K562 (cell line): ENCODE data around the gene BRSK1. TPM values are rescaled to one million over a fixed set of nuclear protein-coding genes. Genes with fewer than 3 reads are reported as not detected.

ENCODE experiments used
- ATAC-seq: fragments of 200-7000 bp; cut with Tn5 transposase; 3 replicates; pipeline ENCODE4 v1.9.1; 2020; ENCODE audit warnings: moderate library complexity
- BruUV-seq: library from RNA; stranded (reverse); fragments of 400-500 nt; replicated peaks from 2 replicates; lab custom pipeline; 2021; lab: Mats Ljungman, UMichigan
- CTCF ChIA-PET: fragments of 300-600 bp; formaldehyde crosslinking; extraction: SDS; loops from one replicate; lab custom pipeline; 2021; ENCODE audit warnings: low intra/inter-chr PET ratio; lab: Yijun Ruan, JAX
- POLR2A ChIA-PET: fragments of 300-600, 350-650 bp; sonication (Branson Sonifier 250); formaldehyde crosslinking; extraction: SDS; loops from one replicate; lab custom pipeline; 2021; ENCODE audit warnings: antibody characterized with exemption, inconsistent platforms; lab: Yijun Ruan, JAX
- DNase-seq, 4 experiments: peaks; one replicate each; pipeline versions ENCODE4 v3.0.0 to v3.0.0-alpha.2; 2011 to 2018; ENCODE audit warnings: low spot score in 3 of 4, mixed read lengths in 3 of 4; ENCODE audit errors: extremely low read depth in 1 of 4
- FAIRE-seq: peaks from 2 replicates; lab custom pipeline; 2011; peaks lifted over from hg19 to GRCh38; lab: Jason Lieb, UNC
- H2AFZ ChIP-seq: 2 replicates; pipeline ENCODE4 v1.6.0; 2011; ENCODE audit warnings: low read depth, low read length, control low read depth, inconsistent platforms
- H3K27ac ChIP-seq: fragments of 200-600 bp; 3 replicates; pipeline ENCODE4 v1.8.0; 2011; ENCODE audit warnings: low read depth, mild to moderate bottlenecking, control low read depth, inconsistent platforms, low read length, moderate library complexity, mixed read lengths; ENCODE audit errors: extremely low read depth
- H3K27me3 ChIP-seq, 2 experiments: fragments of 300-600 bp in 1 of 2; 2 replicates in 1 of 2; 3 replicates in 1 of 2; pipeline versions ENCODE4 v1.6.0 to v1.8.0; 2011; ENCODE audit warnings: inconsistent platforms in 2 of 2, low read length in 2 of 2, mild to moderate bottlenecking in 1 of 2, mixed read lengths in 1 of 2, moderate library complexity in 1 of 2; ENCODE audit not compliant: control insufficient read depth in 2 of 2, insufficient read depth in 2 of 2
- H3K36me3 ChIP-seq: fragments of 300-600 bp; 3 replicates; pipeline ENCODE4 v1.8.0; 2011; ENCODE audit warnings: mild to moderate bottlenecking, low read length, inconsistent platforms; ENCODE audit not compliant: control insufficient read depth, insufficient read depth
- H3K4me1 ChIP-seq, 2 experiments: fragments of 200-600 bp in 1 of 2; replicated peaks in 1 of 2; 2 replicates in 1 of 2; 3 replicates in 1 of 2; pipeline versions ENCODE4 v1.5.1 to v1.8.0; 2011; ENCODE audit warnings: inconsistent platforms in 2 of 2, low read length in 2 of 2, mild to moderate bottlenecking in 1 of 2, mixed read lengths in 1 of 2, moderate library complexity in 1 of 2; ENCODE audit not compliant: control insufficient read depth in 2 of 2, insufficient read depth in 2 of 2
- H3K4me2 ChIP-seq: 2 replicates; pipeline ENCODE4 v1.6.1; 2011; ENCODE audit warnings: low read length, control low read depth, inconsistent platforms, mixed read lengths; ENCODE audit not compliant: insufficient read depth
- H3K4me3 ChIP-seq: fragments of 200-600 bp; sonication (generic), shearing (Covaris generic); 2 replicates; pipeline ENCODE4 v1.5.1; 2016; ENCODE audit warnings: control low read depth, inconsistent platforms
- H3K79me2 ChIP-seq: fragments of 200-600 bp; 3 replicates; pipeline ENCODE4 v1.8.0; 2011; ENCODE audit warnings: low read length, inconsistent platforms; ENCODE audit not compliant: control insufficient read depth, insufficient read depth
- H3K9ac ChIP-seq, 2 experiments: 2 replicates each; pipeline versions ENCODE4 v1.6.0 to v1.6.1; 2011; ENCODE audit warnings: low read depth in 2 of 2, low read length in 2 of 2, control low read depth in 1 of 2, inconsistent platforms in 1 of 2, mild to moderate bottlenecking in 1 of 2, mixed read lengths in 1 of 2; ENCODE audit not compliant: insufficient read depth in 1 of 2
- H3K9me1 ChIP-seq: one replicate; pipeline ENCODE4 v1.6.0; 2011; ENCODE audit warnings: inconsistent platforms, mild to moderate bottlenecking, low read length, moderate library complexity; ENCODE audit not compliant: control insufficient read depth, insufficient read depth
- H3K9me3 ChIP-seq: replicated peaks from 2 replicates; pipeline ENCODE4 v1.5.1; 2011; ENCODE audit warnings: low read depth, low read length, inconsistent platforms; ENCODE audit not compliant: control insufficient read depth, insufficient read depth
- H4K20me1 ChIP-seq: replicated peaks from 2 replicates; pipeline ENCODE4 v1.6.1; 2011; ENCODE audit warnings: low read length, inconsistent platforms, mixed read lengths; ENCODE audit not compliant: control insufficient read depth, insufficient read depth
- CHD1 ChIP-seq: fragments of 200-600 bp; sonication (generic); IDR thresholded peaks from one replicate; pipeline ENCODE4 v1.6.1; 2012; ENCODE audit warnings: mild to moderate bottlenecking, moderate library complexity, low read length, inconsistent platforms
- FOXJ2 ChIP-seq: fragments of 200-800 bp; sonication (Bioruptor generic); IDR thresholded peaks from 2 replicates; pipeline ENCODE4 v1.6.1; 2016; ENCODE audit warnings: missing genetic modification characterization, missing compliant biosample characterization
- ILK ChIP-seq: fragments of 450-650 bp; IDR thresholded peaks from 2 replicates; pipeline ENCODE4 v1.6.1; 2016; ENCODE audit warnings: missing genetic modification characterization, low read depth, mild to moderate bottlenecking, missing compliant biosample characterization, moderate library complexity, borderline replicate concordance
- RB1 ChIP-seq: fragments of 450-650 bp; IDR thresholded peaks from 2 replicates; pipeline ENCODE4 v1.6.1; 2017; ENCODE audit warnings: low read depth, mild to moderate bottlenecking
- SAFB ChIP-seq: fragments of 200-400 bp; formaldehyde crosslinking; IDR thresholded peaks from 2 replicates; pipeline ENCODE4 v1.6.1; 2017; ENCODE audit warnings: low read depth, low read length, borderline replicate concordance
- SAP30 ChIP-seq: fragments of 200-600 bp; sonication (generic); IDR thresholded peaks from 2 replicates; pipeline ENCODE4 v1.6.1; 2012; ENCODE audit warnings: borderline replicate concordance, low read depth, mild to moderate bottlenecking, moderate library complexity, low read length, control low read depth, inconsistent platforms; ENCODE audit not compliant: insufficient read depth, poor library complexity, severe bottlenecking
- TGIF2 ChIP-seq: sonication (generic); formaldehyde crosslinking; IDR thresholded peaks from 2 replicates; pipeline ENCODE4 v1.8.1; 2022; ENCODE audit warnings: mild to moderate bottlenecking, missing genetic modification reagents, moderate library complexity
- TRIM24 ChIP-seq, 2 experiments: fragments of 450-650 bp; IDR thresholded peaks; 2 replicates each; pipeline ENCODE4 v1.6.1; 2016
- ZBTB17 ChIP-seq: fragments of 450-650 bp; formaldehyde crosslinking; IDR thresholded peaks from 2 replicates; pipeline ENCODE4 v1.4.0; 2020; ENCODE audit warnings: mild to moderate bottlenecking
- ZKSCAN3 ChIP-seq: fragments of 250-450 bp; sonication (Bioruptor Pico); IDR thresholded peaks from 2 replicates; pipeline ENCODE4 v1.4.0; 2020
- ZNF316 ChIP-seq: fragments of 450-650 bp; IDR thresholded peaks from 2 replicates; pipeline ENCODE4 v1.6.1; 2016
- WGBS: fragments of 100-300 bp; shearing (Covaris generic); methylation state at CpG from one replicate; pipeline ENCODE4 v1.1.6; 2016; ENCODE audit warnings: low coverage, mixed read lengths; ENCODE audit not compliant: insufficient coverage; ENCODE audit errors: missing lambda C conversion rate; 5-methylcytosine and 5-hydroxymethylcytosine counted together
- in situ Hi-C: fragments of 300-500 bp; cut with MboI; formaldehyde crosslinking; loops from 4 replicates; pipeline ENCODE4 v1.15.0; 2018; ENCODE audit warnings: inconsistent platforms, mixed read lengths
- intact Hi-C: fragments of 100-400 bp; cut with micrococcal nuclease; formaldehyde crosslinking; loops from 2 replicates; pipeline ENCODE4 v1.14.2; 2022
- polyA plus RNA-seq, 8 experiments: library from polyadenylated mRNA; depleted of rRNA in 4 of 8; stranded (reverse) in 5 of 8; unstranded in 3 of 8; fragments of >200 nt; fragmentation: Nextera tagmentation in 2 of 8; fragmentation: Illumina TruSeq in 1 of 8; extraction: Ambion mirVana in 2 of 8; extraction: Trizol in 1 of 8; gene quantifications; 2 replicates each; pipeline versions ENCODE4 v1.2.1 to v1.2.3, GENCODE V29; 2011 to 2014; ENCODE audit warnings: inconsistent platforms in 1 of 8, missing spikeins in 1 of 8
- total RNA-seq, 7 experiments: library from RNA; depleted of rRNA in 6 of 7; stranded (reverse); fragments of >200 nt in 6 of 7; fragmentation: Illumina TruSeq in 2 of 7; extraction: Trizol in 2 of 7; gene quantifications; 2 replicates each; pipeline versions ENCODE4 v1.2.1 to v1.2.3, GENCODE V29; 2011 to 2021; ENCODE audit warnings: low replicate concordance in 1 of 7
- TF ChIP-seq, protein P1 (sequence below): sonication (generic); formaldehyde crosslinking; IDR thresholded peaks from 2 replicates; pipeline ENCODE4 v1.4.0; 2020; ENCODE audit warnings: mild to moderate bottlenecking, missing genetic modification reagents
- TF ChIP-seq, protein P2 (sequence below), 2 experiments: fragments of 450-650 bp in 1 of 2; IDR thresholded peaks; 2 replicates each; pipeline ENCODE4 v1.6.1; 2011 to 2017; ENCODE audit warnings: low read depth in 2 of 2, antibody characterized with exemption in 1 of 2, borderline replicate concordance in 1 of 2, low read length in 1 of 2, mild to moderate bottlenecking in 1 of 2, mixed read lengths in 1 of 2; ENCODE audit not compliant: control insufficient read depth in 1 of 2

Gene BRSK1
- total and polyA plus RNA-seq, 9 of the 15 experiments (the other 6 are each of a cell fraction or from before 2014, with no cell fraction given): 1.7 to 9.3 (median 3.8) TPM; not detected in 2

DNA sequence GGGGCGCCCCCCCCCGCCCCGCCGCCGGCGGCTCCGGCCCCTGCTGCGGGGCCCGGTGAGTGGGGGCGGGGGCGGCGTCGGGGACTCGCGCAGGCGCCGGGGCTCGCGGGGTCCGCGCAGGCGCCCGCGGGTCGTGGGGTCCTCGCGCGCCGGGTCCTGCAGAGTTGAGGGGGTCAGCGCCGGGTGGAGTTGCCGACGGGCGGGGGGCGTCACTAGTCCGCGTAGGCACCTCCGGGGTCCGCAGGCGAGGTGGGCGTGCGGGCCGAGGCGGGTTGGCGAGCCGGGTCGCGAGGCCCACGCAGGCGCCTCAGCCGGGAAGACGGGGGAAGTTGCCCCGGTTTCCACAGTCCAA is 25.3 kb upstream of the BRSK1 start:
- DNase-seq: peak; percentile 51 to 83 (median 77)
- Histone ChIP-seq H3K36me3 (peaks cover 37% of the 10 kb centered on the region), H3K4me1 (peaks cover 34 to 53% of the 10 kb centered on the region in 2 experiments; a peak in 4 of 5 replicates), H3K79me2 (peaks cover 54% of the 10 kb centered on the region), H3K4me3 (peak overlapping the region; percentile 94), H3K9me3 (no peaks in the 10 kb centered on the region), H3K27ac (peak overlapping the region; percentile 97), H2AFZ (peak overlapping the region; percentile 92), H3K9ac (peak overlapping the region; percentile 94 to 99), H3K9me1 (peaks cover 9% of the 10 kb centered on the region), H3K27me3 (no peaks in the 10 kb centered on the region), H3K4me2 (peak overlapping the region; percentile 96), H4K20me1 (peaks cover 46% of the 10 kb centered on the region)
- POLR2A ChIA-PET: interaction anchor here (0.6 to 3.4 kb wide), 16 partner anchors 7 to 203 kb away, joined by 3 to 34 read pairs (median 6); partner anchors contain the start of genes HSPBP1, ISOC2, KMT5C and UBE2S
- ATAC-seq: peak; percentile 15
- in situ Hi-C loops (no loop called here), intact Hi-C loops (loop anchor here (2.0 kb wide), 1 partner anchor 22 kb away; the partner anchor contains the start of gene HSPBP1)
- no peak for FAIRE-seq
- CTCF ChIA-PET: no interaction called here
- no TSS peak for BruUV-seq
- 5% methylated on average over 4 of the region's 53 CpGs for WGBS
- TF ChIP-seq ILK (tag): no peak
- 0 out of 2 replicates have a peak, but pooled peaks have one; percentile 52 for TF ChIP-seq TGIF2
- no peak for TF ChIP-seq TRIM24 (IDR thresholded peaks at IDR 0.05)
- TF ChIP-seq, protein P1, sequence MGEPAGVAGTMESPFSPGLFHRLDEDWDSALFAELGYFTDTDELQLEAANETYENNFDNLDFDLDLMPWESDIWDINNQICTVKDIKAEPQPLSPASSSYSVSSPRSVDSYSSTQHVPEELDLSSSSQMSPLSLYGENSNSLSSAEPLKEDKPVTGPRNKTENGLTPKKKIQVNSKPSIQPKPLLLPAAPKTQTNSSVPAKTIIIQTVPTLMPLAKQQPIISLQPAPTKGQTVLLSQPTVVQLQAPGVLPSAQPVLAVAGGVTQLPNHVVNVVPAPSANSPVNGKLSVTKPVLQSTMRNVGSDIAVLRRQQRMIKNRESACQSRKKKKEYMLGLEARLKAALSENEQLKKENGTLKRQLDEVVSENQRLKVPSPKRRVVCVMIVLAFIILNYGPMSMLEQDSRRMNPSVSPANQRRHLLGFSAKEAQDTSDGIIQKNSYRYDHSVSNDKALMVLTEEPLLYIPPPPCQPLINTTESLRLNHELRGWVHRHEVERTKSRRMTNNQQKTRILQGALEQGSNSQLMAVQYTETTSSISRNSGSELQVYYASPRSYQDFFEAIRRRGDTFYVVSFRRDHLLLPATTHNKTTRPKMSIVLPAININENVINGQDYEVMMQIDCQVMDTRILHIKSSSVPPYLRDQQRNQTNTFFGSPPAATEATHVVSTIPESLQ (CRISPR knock-in tag): 0 out of 2 replicates have a peak, but pooled peaks have one; percentile 66
- peak; percentile 87 for TF ChIP-seq SAFB
- 0 out of 2 replicates have a peak, but pooled peaks have one; percentile 5 for TF ChIP-seq RB1
- TF ChIP-seq ZNF316: 0 out of 2 replicates have a peak, but pooled peaks have one; percentile 16
- TF ChIP-seq, protein P2, sequence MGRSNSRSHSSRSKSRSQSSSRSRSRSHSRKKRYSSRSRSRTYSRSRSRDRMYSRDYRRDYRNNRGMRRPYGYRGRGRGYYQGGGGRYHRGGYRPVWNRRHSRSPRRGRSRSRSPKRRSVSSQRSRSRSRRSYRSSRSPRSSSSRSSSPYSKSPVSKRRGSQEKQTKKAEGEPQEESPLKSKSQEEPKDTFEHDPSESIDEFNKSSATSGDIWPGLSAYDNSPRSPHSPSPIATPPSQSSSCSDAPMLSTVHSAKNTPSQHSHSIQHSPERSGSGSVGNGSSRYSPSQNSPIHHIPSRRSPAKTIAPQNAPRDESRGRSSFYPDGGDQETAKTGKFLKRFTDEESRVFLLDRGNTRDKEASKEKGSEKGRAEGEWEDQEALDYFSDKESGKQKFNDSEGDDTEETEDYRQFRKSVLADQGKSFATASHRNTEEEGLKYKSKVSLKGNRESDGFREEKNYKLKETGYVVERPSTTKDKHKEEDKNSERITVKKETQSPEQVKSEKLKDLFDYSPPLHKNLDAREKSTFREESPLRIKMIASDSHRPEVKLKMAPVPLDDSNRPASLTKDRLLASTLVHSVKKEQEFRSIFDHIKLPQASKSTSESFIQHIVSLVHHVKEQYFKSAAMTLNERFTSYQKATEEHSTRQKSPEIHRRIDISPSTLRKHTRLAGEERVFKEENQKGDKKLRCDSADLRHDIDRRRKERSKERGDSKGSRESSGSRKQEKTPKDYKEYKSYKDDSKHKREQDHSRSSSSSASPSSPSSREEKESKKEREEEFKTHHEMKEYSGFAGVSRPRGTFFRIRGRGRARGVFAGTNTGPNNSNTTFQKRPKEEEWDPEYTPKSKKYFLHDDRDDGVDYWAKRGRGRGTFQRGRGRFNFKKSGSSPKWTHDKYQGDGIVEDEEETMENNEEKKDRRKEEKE (IDR thresholded peaks at IDR 0.05; ENCODE audit: borderline replicate concordance in 1 of 2, control insufficient read depth in 1 of 2, low read depth in 2 of 2, low read length in 1 of 2): no peak
- no peak for TF ChIP-seq FOXJ2 (tag)
- TF ChIP-seq CHD1: peak; percentile 57
- no peak for TF ChIP-seq SAP30
- TF ChIP-seq ZBTB17 (CRISPR knock-in tag): 0 out of 2 replicates have a peak, but pooled peaks have one; percentile 14
- TF ChIP-seq ZKSCAN3 (CRISPR knock-in tag): no peak
